GM04503 (cell line): Measurements from ENCODE around the gene SLC26A9.
"Not testable (repeated sequence)": the region's sequence is repeated elsewhere in the genome, so short reads cannot be mapped to it uniquely, and the experiment has no call there.

Experiments
- DNase-seq: peaks from one replicate; pipeline ENCODE4 v3.0.0-alpha.2; 2012; ENCODE audit warnings: low read depth

The SLC26A9 gene

DNA sequence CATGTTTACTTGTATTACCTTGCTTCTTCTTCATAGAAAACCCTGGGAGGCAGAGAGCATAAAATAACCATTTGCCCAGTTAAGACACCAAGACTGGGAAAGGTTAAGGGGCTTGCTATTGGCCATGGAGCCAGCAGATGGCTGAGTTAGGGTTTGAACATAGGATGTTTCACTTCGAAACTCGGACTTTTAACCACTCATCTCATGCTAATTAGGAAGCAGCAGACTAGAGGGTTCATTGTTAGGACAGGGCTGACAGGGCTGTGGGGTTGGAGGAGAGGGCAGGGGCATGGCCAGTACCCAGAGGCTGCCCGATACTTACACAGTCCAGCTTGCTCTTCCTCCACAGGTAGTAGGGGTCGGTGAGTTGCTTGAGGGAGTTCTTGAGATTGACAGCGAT, 17.0 kb downstream of the SLC26A9 start:
- DNase-seq, result no peak

GRCh38 chr1:205925736-205926135, 17.5 kb downstream of the SLC26A9 start:
- DNase-seq, result peak; percentile 88

DNA sequence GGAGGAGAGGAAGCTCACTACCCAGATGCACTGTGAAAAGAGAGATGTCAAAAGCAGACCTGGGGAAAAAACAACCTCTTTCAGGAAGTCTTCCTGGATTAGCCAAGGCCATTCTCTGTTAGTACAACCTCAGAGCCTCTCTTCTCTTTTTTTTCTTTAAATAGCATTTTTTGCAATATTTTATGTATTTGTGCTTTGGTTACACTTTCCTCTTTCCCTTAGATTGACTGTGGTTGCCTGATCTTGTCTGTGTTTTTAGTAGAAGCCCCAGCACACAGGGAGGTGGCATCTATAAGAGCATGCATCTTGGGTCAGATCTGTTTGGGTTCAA, 18.8 kb downstream of the SLC26A9 start:
- DNase-seq, result no peak

GRCh38 chr1:205923651-205924459, 19.4 kb downstream of the SLC26A9 start:
- DNase-seq, result no peak

- no peak for DNase-seq
Measured at GRCh38 chr1:205922806-205923205, 20.4 kb downstream of the SLC26A9 start.

DNA sequence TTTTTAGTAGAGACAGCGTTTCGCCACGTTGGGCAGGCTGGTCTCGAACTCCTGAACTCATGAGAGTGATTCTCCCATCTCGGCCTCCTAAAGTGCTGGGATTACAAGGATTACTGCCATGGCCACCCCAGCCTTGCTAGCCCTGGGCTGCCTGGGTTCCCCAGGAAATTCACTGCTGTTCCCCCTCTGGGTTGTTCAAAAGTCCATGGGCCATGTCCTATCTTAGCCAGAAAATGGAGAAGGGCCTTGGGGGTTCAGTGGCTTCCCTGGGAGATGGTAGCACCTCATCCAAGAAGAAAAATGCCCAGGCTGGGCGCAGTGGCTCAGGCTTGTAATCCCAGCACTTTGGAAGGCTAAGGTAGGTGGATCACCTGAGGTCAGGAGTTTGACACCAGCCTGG, 20.9 kb downstream of the SLC26A9 start:
- DNase-seq, result no peak

GRCh38 chr1:205921570-205921909, 21.7 kb downstream of the SLC26A9 start:
- no peak for DNase-seq

DNA sequence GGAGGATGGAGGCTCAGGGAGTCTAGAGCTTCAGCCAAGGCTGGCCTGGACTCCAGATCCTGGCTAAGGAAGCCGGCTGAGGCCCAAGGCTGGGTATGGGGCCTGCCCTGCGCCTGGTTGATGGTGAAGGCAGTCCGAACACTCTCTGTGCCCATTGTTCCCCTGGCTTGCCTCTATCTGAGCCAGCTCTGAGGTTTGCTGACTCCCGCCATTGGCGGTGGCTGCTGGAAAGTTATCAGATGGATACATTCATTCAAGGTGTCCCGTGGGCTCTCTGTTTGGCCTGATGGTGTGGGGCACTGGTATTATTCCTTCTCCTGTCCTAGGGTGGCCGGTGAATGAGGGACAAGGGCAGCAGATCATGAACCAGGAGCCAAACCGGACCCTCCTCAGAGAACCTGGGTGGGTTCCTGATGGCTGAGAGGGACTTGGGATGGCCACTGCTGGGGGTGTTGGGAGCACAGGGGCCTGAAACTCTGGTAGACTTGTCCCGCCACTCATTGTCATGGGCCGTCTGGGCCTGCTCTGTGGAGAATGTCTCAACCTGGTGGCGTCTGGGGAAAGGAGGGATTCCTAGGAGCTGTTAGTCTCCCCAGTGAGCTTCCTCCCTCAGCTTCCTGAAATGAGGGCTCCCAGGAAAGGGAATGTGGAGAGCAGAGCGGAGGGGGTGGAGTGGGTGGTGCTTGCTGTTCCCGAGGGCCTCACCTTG, 22.2 kb downstream of the SLC26A9 start:
- no peak for DNase-seq

DNA sequence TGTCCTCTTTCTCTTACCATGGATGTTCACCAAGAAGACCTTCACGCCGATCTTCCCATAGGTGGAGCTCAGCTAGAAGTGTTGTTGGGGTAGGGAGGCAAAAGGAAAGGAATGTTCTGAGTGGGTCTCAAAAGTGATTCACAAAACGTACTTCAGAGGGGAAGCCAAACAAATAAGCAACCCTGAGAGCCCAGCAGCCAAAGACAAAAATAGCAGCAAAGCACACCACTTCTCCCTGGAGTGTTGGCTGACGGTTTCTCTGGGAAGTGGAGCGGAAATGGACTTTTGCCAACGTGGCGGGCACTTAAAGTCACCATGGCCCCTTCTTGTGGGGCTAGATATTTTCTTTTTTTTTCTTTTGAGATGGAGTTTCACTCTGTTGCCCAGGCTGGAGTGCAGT, 23.1 kb downstream of the SLC26A9 start:
- no peak for DNase-seq

GRCh38 chr1:205918955-205919746, 24.1 kb downstream of the SLC26A9 start:
- DNase-seq, result peak; percentile 49

GRCh38 chr1:205917466-205918238, 25.6 kb downstream of the SLC26A9 start:
- no peak for DNase-seq

- peak; percentile 40 for DNase-seq
Measured at GRCh38 chr1:205916541-205916940, 26.7 kb downstream of the SLC26A9 start.

DNA sequence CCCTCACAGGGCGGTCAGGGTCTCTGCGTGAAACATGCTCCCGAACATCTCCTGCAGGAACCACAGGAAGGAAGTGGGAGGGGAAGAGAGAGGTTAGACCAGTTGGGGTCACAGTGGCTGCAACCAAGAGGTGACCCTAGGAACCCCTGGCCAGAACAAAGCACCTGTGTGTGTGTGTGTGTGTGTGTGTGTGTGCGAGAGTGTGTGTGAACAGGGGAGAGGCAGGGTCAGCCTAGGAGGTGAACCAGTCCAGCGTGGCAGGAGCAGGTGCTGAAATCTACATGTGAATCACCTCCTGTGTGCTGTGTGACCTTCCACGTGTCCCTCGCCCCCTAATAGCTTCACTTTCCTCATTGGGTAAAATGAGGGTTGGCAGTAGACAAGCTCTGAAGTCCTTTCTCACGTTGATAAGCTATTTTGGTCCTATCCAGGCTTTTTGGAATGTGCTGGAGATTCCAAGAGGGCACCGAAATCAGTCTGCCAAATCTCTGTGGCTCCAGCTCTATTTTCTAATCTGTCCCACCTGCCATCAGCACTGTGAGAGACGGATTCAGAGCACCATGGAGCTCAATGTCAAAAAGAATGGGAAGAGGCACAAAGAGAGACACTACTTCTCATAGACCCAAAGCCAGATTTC, 27.8 kb downstream of the SLC26A9 start:
- no peak for DNase-seq

DNA sequence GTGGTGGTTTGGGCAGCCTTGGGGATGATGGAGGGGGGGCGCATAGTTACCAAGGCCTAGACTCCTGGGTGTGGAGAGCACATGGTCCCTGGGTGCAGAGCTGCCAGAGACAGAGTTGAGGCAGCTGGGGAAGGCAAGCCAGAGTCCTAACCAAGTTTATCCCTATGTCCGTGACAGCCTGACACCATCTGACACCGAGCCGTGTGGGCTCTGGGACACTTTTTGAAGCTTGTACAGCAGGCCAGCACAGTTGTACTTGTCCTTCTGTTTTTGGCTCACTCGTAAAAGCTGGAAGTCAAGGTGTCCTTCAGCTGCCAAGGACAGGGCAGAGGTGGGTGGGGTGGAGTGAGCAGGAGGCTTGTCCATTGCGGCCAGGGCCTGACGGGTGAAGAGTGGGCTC, 28.5 kb downstream of the SLC26A9 start:
- no peak for DNase-seq

GRCh38 chr1:205914155-205914507, 29.1 kb downstream of the SLC26A9 start:
- no peak for DNase-seq

DNA sequence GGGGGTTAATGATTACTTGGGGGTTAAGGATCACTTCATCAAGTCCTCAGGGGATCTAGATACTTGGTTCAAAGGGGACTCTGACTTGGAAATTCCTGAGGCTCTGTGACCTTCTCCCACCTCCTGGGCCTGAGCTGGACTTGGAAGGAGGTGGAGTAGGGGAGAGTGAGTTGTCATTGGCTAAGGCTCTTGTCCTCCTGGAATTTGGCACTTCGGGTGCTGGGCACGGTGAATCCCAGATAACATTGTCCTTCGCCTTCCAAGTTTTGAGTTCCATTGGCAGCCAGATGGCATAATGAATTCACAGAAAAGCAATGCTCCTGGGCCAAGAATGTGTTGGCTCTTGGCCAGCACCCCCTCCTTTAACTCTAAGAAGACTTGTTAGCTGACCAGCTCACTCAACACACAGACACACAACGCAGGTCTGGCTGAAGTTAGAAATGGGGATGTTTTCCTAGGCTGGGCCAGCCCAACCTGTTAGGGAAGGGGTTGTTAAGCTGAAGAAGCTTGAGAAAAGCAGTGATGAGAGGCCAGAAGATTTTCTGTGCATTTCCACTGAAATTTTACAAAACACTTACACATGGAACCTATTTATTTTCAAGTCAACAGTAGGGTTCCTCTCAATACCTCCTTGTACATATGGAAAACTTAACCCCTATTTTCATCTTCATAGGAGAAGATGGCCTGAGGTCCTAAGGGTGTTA, 29.7 kb downstream of the SLC26A9 start:
- DNase-seq, result no peak

DNA sequence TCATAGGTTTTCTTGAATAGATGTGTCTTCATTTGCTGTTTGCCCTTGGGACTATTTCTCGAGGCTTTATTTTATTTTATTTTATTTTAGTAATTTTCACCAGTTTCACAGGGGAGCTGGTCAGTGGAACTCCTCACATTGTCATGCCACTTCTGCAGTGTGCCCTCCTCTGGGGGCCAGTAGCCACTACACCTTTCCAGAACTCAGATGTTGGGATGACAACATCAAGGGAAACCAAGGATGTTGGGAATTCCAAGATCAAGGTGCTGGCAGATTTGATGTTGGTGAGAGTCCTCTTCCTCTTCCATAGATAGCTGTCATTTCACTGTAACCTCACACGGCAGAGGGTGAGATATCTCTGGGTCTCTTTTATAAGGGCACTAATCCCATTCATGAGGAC, 35.5 kb downstream of the SLC26A9 start:
- no peak for DNase-seq

DNA sequence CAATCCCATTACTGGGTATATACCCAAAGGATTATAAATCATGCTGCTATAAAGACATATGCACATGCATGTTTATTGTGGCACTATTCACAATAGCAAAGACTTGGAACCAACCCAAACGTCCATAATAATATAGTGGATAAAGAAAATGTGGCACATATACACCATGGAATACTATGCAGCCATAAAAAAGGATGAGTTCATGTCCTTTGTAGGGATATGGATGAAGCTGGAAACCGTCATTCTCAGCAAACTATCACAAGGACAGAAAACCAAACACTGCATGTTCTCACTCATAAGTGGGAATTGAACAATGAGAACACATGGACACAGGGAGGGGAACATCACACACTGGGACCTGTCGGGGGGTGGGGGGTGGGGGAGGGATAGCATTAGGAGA, 38.2 kb downstream of the SLC26A9 start:
- not testable (repeated sequence) for DNase-seq

DNA sequence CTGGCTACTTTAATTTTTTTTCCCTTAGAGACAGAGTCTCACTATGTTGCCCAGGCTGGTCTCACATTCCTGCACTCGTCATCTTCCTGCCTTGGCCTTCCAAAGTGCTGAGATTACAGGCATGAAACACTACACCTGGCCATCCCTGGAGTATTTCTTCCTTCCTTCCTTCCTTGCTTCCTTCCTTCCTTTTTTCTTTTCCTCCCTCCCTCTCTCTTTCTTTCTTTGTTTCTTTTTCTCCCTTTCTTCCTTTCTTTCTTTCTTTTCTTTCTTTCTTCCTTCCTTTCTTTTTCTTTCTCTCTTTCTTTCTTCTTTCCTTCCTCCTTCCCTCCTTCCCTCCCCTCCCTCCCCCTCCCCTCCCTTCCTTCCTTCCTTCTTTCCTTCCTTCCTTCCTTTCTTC, 46.9 kb downstream of the SLC26A9 start:
- no peak for DNase-seq

GRCh38 chr1:205894119-205894518, 49.1 kb downstream of the SLC26A9 start:
- DNase-seq, result not testable (repeated sequence)

- not testable (repeated sequence) for DNase-seq
Measured at GRCh38 chr1:205892175-205892574, 51.1 kb downstream of the SLC26A9 start.
